Measurements from ENCODE around the gene CRYBG1. TPM values are rescaled to one million over a fixed set of nuclear protein-coding genes. Genes with fewer than 3 reads are reported as not detected.

CRYBG1 gene
- total and polyA plus RNA-seq, 2 of the 13 experiments (the other 11 are each of a cell fraction or from before 2014, with no cell fraction given), result 10.1 to 21.9 TPM

- TF ChIP-seq ZNF276 (CRISPR knock-in tag; IDR thresholded peaks at IDR 0.05; ENCODE audit: low read depth), result no peak
- no peak for TF ChIP-seq PHF5A (CRISPR knock-in tag; IDR thresholded peaks at IDR 0.05; ENCODE audit: low read depth, unreplicated experiment)
- no peak for TF ChIP-seq ZNF629 (CRISPR knock-in tag; conservative IDR thresholded peaks at IDR 0.05)
- TF ChIP-seq THYN1 (CRISPR knock-in tag; IDR thresholded peaks at IDR 0.05; ENCODE audit: borderline replicate concordance, low read depth), result no peak
These were observed 221.0 kb downstream of the CRYBG1 start (continued) for GRCh38 chr6:106581468-106581867.

- ATAC-seq (no peak), FAIRE-seq (no peak), DNase-seq (ENCODE audit: low spot score) (no peak)
- Histone ChIP-seq H3K9ac (ENCODE audit: insufficient read depth, low read depth, low read length) (no peak overlapping the region), H3K27me3 (ENCODE audit: control insufficient read depth in 1 of 2, insufficient read depth in 2 of 2, low read length in 2 of 2) (no peaks in the 10 kb centered on the region), H3K9me3 (ENCODE audit: low read length) (no peaks in the 10 kb centered on the region), H3K4me2 (ENCODE audit: low read depth, low read length) (no peak overlapping the region), H3K4me3 (replicated peaks in 1 of 3; ENCODE audit: insufficient read depth in 1 of 3, low read depth in 2 of 3, low read length in 3 of 3) (no peak overlapping the region), H2AFZ (ENCODE audit: low read length) (no peak overlapping the region), H4K20me1 (ENCODE audit: insufficient read depth, low read length) (no peaks in the 10 kb centered on the region), H3K36me3 (replicated peaks in 1 of 2; ENCODE audit: control insufficient read depth in 1 of 2, insufficient read depth in 2 of 2, low read length in 2 of 2) (peaks cover 2 to 15% of the 10 kb centered on the region in 2 experiments; a peak in 4 of 5 replicates), H3K4me1 (ENCODE audit: insufficient read depth, low read length) (no peaks in the 10 kb centered on the region), H3K27ac (ENCODE audit: extremely low read length, insufficient read depth, low read length) (no peak overlapping the region), H3K79me2 (ENCODE audit: insufficient read depth, low read length) (no peaks in the 10 kb centered on the region)
- ChIA-PET POLR2A (no interaction called here), CTCF (ENCODE audit: low intra/inter-chr PET ratio, low total read pairs) (no interaction called here)
- in situ Hi-C loops (cut with HindIII; ENCODE audit: extremely low pct_ligation_motif_present, low pct_unique_long_range_greater_than_20kb), result no loop called here
- BruUV-seq (replicated peaks), result no TSS peak
- intact Hi-C loops (cut with micrococcal nuclease; ENCODE audit: unreplicated experiment), result no loop called here
- 100% methylated on average over 4 of the region's 4 CpGs for WGBS (ENCODE audit: low lambda C conversion rate)
- TF ChIP-seq, protein P1, sequence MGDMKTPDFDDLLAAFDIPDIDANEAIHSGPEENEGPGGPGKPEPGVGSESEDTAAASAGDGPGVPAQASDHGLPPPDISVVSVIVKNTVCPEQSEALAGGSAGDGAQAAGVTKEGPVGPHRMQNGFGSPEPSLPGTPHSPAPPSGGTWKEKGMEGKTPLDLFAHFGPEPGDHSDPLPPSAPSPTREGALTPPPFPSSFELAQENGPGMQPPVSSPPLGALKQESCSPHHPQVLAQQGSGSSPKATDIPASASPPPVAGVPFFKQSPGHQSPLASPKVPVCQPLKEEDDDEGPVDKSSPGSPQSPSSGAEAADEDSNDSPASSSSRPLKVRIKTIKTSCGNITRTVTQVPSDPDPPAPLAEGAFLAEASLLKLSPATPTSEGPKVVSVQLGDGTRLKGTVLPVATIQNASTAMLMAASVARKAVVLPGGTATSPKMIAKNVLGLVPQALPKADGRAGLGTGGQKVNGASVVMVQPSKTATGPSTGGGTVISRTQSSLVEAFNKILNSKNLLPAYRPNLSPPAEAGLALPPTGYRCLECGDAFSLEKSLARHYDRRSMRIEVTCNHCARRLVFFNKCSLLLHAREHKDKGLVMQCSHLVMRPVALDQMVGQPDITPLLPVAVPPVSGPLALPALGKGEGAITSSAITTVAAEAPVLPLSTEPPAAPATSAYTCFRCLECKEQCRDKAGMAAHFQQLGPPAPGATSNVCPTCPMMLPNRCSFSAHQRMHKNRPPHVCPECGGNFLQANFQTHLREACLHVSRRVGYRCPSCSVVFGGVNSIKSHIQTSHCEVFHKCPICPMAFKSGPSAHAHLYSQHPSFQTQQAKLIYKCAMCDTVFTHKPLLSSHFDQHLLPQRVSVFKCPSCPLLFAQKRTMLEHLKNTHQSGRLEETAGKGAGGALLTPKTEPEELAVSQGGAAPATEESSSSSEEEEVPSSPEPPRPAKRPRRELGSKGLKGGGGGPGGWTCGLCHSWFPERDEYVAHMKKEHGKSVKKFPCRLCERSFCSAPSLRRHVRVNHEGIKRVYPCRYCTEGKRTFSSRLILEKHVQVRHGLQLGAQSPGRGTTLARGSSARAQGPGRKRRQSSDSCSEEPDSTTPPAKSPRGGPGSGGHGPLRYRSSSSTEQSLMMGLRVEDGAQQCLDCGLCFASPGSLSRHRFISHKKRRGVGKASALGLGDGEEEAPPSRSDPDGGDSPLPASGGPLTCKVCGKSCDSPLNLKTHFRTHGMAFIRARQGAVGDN (CRISPR knock-in tag; IDR thresholded peaks at IDR 0.05), result no peak
- no peak for TF ChIP-seq ZNF724P (CRISPR knock-in tag; IDR thresholded peaks at IDR 0.05; ENCODE audit: borderline replicate concordance)
- no peak for TF ChIP-seq ASH2L (IDR thresholded peaks at IDR 0.05; ENCODE audit: insufficient read length, low read depth, low read length)
- no peak for TF ChIP-seq HDAC2 (CRISPR knock-in tag; IDR thresholded peaks at IDR 0.05)
- TF ChIP-seq KMT2A (CRISPR knock-in tag; IDR thresholded peaks at IDR 0.05), result no peak
- TF ChIP-seq MTA1 (CRISPR knock-in tag; IDR thresholded peaks at IDR 0.05; ENCODE audit: borderline replicate concordance), result no peak
- TF ChIP-seq SP140L (CRISPR knock-in tag; IDR thresholded peaks at IDR 0.05; ENCODE audit: borderline replicate concordance), result no peak
- no peak for TF ChIP-seq ZNF761 (CRISPR knock-in tag; conservative IDR thresholded peaks at IDR 0.05)
- no peak for TF ChIP-seq AHR (CRISPR knock-in tag; IDR thresholded peaks at IDR 0.05)
- no peak for TF ChIP-seq CENPT (CRISPR knock-in tag; IDR thresholded peaks at IDR 0.05; ENCODE audit: low read depth)
- TF ChIP-seq, protein P2, sequence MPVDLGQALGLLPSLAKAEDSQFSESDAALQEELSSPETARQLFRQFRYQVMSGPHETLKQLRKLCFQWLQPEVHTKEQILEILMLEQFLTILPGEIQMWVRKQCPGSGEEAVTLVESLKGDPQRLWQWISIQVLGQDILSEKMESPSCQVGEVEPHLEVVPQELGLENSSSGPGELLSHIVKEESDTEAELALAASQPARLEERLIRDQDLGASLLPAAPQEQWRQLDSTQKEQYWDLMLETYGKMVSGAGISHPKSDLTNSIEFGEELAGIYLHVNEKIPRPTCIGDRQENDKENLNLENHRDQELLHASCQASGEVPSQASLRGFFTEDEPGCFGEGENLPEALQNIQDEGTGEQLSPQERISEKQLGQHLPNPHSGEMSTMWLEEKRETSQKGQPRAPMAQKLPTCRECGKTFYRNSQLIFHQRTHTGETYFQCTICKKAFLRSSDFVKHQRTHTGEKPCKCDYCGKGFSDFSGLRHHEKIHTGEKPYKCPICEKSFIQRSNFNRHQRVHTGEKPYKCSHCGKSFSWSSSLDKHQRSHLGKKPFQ (CRISPR knock-in tag; IDR thresholded peaks at IDR 0.05; ENCODE audit: insufficient replicate concordance), result no peak
- TF ChIP-seq ZNF431 (CRISPR knock-in tag; IDR thresholded peaks at IDR 0.05; ENCODE audit: borderline replicate concordance, low read depth), result no peak
These were observed 226.4 kb downstream of the CRYBG1 start for GRCh38 chr6:106586815-106587415.
